GM18873 (cell line): ENCODE data around the gene MIA2.
"Not testable (repeated sequence)": the region's sequence is repeated elsewhere in the genome, so short reads cannot be mapped to it uniquely, and the experiment has no call there.

Source experiments
- ATAC-seq: cut with Tn5 transposase; IDR thresholded peaks from one replicate; pipeline ENCODE4 v1.9.1; 2021; ENCODE audit warnings: mild to moderate bottlenecking, moderate library complexity, moderate number of reproducible peaks; ENCODE audit not compliant: unreplicated experiment, low FRiP score

The MIA2 gene

DNA sequence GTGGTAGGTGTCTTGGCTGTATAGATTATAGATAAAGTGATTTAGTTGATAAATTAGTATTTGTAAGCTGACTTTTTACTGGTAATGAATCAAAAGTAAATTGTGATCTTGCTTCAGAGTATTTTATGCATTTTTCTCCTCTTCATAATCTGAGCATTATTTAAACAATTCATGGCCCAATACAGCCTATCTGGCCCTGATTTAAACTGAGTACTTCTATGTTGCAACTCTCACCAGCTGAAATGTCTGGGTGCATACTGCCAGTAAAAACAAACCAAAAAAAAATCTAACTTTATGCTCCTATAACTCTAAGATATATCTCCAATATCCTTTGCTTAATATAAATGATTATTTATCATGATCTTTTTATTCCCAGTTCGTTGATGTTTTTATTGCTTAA is 86.6 kb downstream of the MIA2 start:
- no peak for ATAC-seq

DNA sequence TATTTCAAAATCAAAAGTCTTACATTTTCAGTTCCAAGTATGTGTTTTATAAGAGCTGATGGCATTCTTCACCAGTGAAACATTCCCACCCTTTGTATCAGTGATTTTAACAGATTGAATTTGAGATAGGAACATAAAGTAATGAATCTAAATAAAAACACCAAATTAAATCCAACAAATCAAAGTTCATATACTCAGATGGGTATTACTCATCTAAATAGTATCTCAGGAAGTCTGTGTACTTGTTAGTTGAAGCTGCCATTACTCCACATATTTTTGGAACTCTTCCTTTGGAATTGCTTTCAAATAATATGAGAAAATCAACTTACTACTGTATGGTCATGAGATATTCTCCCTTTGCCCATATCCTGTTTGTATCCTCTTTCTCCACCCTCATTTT is 89.1 kb downstream of the MIA2 start:
- ATAC-seq: no peak

DNA sequence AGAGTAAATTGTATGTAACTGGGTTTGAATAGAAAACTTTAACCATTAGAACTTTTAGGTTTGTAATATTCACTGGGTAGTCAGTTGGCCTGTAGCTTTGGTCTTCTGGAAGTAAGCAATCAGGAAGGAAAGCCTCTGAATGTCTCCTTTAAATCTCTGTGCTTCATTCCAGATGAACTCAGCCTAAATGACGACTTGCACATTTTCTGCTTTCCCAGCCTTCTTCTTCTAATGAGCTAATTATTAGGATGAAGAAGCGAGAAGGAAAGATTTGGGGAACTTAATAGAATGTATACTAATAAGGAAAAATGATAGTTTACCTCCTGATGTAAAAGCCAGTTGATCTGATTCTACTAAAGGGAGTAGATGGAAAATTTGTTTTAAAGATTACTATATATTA is 90.4 kb downstream of the MIA2 start:
- no peak for ATAC-seq

DNA sequence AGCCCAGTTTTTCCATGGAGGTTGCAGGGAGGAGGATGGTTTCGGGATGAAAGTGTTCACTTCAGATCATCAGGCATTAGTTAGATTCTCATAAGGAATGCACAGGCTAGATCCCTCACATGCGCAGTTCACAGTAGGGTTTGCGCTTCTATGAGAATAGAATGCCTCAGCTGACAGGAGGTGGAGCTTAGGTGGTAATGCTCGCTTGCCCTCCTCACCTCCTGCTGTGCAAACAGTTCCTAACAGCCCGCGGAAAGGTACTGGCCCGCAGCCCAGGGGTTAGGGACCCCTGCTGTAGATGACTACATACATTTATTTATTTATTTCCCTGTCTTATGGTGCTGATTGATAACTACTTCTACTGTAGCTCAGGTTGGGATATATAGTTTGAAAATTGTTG is 105.3 kb downstream of the MIA2 start:
- ATAC-seq: no peak

DNA sequence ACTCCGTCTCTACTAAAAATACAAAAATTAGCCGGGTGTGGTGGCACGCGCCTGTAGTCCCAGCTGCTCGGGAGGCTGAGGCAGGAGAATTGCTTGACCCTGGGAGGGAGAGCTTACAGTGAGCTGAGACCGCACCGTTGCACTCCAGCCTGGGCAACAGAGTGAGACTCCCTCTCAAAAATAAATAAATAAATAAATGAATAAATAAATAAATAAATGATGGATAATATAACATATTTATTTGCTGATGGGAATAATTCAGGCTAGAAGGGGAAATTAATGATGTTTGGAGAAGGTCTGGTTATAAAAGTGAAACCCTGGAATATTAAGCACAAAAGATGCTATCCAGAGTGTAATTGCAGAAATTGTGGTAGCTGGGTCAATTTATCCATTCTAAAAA is 107.4 kb downstream of the MIA2 start:
- ATAC-seq: not testable (repeated sequence)

DNA sequence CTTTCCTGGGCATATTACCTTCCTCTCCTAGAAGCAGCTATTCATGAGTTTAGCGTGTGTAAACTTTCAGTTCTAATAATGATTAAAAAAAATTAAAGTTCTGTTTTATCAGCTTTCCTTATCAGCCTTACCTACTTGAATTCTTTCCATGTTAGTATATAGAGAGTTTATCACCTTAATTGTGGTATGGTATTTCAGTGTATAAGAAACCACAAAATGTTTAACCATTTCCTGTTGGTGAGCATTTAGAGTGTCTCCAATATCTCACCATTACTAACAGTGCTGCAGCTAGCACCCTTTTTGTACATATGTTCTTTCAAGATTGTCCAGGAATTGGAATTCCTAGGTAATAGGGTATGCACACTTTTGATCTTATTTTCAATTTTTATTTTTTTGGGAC is 109.1 kb downstream of the MIA2 start:
- ATAC-seq: no peak

DNA sequence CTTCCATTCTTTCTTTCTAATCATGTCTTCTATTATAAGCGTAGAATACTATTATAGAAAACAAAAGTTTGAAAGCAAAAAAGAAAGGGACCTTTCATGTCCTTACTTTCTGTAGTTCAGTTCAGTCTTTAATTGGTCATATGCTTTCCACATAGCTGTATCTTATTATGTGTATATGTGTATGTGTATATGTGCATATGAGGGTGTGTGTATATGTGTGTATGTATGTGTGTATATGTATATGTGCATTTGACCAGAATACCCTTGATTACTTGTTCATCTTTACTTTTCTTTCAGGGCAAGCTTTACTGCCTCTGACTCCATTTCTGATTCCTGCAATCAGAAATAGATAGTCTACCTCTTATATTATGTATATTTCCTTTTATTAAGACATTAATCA is 109.9 kb downstream of the MIA2 start:
- no peak for ATAC-seq

DNA sequence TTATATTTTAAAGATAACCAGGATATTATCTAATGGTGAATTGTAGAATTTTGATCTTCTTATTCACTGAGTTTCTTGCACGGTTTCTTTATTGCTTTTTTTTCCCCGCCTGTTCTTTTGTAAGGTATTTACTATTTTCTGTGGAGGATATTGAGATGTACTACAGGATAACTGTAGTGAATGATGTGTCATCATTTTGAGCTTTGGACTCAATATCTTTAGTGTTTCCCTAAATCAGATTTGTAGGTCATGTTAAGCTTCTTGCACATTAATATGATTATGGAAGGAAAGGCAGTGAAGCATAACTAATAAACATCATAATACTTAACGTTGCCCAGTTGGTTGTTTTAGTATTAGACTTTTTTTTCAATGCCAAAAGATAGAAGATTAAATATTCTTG is 117.2 kb downstream of the MIA2 start:
- ATAC-seq: no peak

DNA sequence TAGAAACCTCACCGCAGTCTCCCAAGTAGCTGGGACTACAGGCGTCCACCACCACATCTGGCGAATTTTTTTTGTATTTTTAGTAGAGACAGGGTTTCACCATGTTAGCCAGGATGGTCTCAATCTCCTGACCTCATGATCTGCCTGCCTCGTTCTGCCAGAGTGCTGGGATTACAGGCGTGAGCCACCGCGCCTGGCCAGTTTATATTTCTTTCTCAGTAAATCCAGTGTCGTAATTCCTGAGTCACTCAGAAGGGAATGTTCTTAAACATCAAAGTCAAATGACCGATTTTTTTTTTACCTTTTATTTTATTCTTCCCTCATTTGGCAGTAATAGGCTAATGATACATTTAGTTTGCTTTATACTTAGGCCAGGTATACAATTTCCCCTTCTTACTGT is 118.0 kb downstream of the MIA2 start:
- ATAC-seq: no peak

DNA sequence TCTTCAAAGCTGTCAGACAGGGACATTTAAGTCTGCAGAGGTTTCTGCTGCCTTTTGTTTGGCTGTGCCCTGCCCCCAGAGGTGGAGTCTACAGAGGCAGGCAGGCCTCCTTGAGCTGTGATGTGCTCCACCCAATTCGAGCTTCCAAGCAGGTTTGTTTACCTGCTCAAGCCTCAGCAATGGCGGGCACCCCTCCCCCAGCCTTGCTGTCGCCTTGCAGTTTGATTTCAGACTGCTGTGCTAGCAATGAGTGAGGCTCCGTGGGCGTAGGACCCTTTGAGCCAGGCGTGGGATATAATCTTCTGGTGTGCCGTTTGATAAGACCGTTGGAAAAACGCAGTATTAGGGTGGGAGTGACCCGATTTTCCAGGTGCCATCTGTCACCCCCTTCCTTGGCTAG is 125.4 kb downstream of the MIA2 start:
- not testable (repeated sequence) for ATAC-seq

DNA sequence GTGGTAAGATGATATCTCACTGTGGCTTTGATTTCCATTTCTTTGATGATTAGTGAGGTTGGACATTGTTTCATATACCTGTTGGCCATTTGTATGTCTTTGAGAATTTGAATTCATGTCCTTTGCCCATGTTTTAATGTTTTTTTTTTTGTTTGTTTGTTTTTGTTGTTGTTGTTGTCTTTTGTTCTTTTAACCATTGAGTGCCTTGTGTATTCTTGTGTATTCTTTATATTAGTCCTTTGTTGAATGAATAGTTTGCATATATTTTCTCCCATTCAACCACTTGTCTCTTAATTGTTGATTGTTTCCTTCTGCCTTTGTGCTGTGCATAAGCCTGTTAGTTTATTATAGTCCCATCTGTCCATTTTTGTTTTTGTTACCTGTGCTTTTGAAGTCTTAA is 126.6 kb downstream of the MIA2 start:
- ATAC-seq: no peak

DNA sequence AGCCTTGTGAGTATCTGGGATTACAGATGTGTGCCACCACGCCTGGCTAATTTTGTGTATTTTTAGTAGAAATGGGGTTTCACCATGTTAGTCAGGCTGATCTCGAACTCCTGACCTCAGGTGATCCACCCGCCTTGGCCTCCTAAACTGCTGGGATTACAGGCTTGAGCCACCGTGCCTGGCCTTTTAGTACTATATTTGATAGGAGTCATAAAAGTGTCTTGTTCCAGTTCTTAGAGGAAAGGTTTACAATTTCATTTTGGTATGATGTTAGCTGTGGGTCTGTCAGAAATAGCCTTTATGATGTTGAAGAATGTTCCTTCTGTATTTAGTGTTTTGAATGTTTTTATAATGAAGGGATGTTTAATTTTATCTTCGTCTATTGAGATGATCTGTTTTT is 127.8 kb downstream of the MIA2 start:
- not testable (repeated sequence) for ATAC-seq

DNA sequence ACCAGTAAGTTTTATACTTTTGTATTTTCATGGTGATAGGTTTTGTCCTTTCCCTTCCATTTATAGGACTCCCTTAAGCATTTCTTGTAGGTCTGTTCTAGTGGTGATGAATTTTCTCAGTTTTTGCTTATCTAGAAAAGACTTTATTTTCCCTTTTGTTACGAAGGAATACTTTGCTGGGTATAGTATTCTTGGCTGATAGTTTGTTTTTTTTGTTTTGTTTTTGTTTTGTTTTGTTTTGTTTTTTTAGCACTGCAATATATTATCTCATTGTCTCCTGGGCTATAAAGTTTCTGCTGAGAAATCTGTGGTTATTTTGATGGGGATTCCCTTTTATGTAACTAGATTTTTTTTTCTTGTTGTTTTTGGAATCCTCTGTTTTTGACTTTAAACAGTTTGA is 130.8 kb downstream of the MIA2 start:
- ATAC-seq: no peak

DNA sequence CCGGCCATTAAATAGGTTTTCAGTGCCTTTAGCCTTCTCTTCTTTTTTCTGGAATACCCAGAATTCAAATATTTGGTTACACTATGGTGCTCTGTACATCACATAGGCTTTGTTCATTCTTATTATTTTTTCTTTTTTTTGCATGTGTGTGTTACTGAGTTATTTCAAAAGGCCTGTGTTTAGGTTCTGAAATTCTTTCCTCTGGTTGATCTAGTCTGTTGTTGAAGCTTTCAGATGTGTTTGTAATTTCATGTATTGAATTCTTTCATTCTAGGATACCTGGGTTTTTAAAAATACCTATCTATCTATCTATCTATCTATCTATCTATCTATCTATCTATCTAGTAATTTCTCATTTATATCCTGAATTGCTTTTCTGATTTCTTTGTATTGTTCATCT is 131.6 kb downstream of the MIA2 start:
- no peak for ATAC-seq

DNA sequence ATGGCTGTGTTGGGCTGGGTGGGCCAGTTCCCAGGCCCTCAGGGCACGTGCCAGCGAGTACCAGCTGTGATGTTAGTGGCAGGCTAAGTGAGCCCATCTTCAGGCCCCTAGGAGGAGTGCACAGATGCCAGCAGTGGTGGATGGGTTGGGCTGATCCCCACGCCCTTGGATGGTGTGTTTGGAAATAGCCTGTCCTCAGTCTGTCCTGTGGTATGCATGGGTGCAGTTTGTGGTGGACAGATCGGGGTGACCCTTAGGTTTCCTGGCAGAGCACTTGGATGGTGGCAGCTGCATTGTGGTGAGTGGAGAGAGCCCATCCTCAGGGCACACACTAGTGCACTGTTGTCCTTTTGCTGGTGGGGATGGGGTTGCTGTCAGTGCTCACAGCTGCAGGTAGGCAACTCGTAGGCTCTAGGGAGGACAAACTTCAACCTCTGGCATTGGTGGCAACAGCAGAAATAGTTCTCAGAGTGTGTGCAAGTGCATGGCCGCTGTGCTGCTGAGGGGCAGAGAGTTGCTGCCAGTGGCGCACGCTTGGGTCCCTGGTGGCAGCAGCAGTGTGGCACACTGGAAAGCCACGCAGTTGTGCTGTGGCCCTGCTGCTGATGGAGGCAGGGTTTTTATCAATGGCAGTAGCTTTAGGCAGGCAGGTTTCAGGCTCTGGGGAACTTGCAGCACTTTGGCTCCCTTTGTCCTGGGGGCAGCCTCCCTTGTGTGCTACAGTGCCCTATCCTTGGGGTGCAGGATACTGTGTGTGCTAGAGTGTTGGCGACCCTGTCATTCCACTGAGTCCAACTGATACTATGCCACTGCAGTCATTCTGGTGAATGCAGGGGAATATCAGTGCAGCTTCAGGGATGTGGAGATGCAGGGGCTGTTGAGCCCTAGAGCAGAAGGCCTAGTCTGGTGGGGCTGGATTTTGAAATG is 133.0 kb downstream of the MIA2 start:
- no peak for ATAC-seq

DNA sequence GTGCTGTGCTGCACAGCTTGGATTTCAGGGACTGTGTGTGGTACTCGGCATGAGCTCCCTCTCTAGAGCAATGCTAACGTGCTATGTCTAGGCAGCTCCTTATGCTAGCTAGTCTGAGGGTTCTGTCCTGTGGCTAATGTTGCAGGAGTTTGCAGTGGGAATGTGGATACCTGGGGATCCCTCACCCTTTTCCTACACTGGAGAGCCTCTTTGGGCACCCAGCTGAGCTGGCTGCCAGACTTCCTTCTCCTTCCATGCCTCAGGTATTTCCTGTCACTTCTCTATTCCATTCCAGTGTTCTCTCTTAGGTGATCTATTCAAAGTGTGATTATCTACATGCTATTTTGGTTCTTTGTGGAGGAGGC is 133.7 kb downstream of the MIA2 start:
- ATAC-seq: no peak

DNA sequence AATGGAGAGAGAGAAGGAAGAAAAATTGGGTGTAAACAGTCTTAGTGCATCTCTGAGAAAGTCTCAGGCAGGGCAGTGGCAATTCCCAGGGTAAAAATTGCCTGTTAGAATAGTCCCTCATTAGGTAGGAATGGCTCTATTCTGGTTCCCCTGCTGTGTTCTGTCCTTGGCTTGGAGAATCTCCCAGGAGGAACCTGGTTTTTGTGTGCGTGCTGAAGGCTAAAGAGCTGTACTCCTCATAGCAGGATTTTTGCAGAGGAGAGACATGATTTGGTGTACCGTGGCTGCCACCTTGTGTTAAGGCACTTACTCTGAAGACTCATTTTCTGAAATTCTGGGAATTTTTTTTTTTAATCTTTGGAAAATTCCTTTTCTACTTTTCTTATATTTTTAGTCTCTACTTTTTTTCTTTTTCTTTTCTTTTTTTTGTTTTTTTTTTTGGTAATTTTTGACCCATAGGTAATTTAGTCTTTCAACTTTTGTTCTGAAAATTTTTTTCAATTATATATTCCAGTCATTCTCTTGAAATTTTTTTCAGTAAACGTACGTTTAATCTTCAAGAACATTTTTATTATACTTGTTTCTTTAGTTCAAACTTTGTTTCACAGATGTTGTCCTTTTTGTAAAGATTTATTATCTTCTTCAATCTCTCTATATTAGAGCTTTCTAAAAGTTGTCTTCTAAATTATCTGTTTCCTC is 134.7 kb downstream of the MIA2 start:
- no peak for ATAC-seq

DNA sequence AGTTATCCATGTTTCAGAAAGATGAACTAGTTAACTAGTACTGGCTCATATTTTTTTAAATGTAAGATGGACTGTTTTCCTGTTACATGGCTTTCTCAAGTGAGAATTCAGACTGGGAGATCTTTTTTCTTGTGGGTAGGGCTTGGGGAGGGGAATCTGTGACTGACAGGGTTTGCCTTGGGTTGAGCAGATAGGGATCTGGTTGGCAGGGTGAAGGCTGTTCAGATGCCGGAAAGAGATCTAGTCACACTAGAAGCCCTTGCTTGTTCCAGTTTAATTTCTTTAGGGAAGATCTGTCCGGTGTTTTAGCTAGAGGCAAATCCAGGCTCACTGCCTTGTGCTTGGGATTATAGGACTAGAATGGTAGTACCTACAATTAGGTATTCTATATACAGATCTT is 135.3 kb downstream of the MIA2 start:
- no peak for ATAC-seq

DNA sequence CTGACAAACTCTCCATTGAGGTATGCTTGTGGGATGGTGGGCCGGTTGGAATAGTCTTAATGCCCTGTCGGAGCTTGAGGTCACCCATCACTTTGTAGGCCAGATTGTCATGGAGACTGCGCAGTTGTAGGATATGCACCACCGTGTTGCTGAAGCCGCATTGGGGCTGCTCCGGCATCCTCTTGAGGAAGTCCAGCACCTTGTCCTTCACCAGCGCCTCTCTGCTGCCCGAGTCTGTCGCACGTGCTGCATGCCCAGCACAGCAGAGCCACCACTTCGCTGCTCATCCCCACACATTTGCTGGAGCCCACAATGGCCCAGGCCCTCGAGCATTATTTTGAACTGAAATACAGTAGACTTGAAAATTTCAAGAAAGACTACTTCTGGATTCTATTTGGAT is 136.7 kb downstream of the MIA2 start:
- no peak for ATAC-seq

DNA sequence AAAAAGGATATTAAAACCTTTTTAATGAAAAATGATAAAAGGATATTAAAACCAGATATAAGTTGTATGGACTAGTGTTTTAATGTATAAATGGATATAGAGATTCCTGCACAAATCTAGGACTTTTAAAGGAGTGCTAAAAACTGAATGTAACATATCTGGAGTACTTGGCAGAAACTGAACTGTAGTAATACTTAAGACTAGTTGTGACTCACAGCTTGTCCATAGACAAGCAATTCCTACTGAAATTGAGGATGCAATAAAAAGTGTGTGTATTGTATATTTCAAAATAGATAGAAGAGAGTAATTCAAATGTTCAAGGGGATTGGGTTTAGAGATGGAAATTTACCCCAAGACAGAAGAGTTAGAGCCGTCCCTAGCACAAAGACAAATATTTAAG is 138.9 kb downstream of the MIA2 start:
- no peak for ATAC-seq

DNA sequence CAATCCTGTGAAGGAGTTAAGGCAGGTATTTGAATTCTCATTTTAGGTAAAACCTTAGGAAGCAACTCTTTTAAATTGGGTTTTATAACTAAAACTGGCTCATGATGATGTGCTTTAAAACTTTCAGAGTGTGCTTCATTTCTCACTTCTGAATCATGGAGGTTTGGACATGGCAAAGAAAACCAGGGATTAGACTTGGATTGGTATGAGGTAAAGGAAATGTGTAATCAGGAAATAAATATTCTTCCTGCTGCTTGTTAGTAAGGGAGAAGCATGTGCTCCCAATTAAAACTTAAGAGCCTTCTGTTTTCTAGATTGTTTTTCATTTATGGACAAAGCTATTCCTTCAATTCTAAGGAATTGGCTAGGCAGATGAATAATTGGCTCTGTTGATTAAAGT is 141.1 kb downstream of the MIA2 start:
- ATAC-seq: no peak
